Testis (tissue), 2 donors: ENCODE results near the gene SMURF2.

Experiments
- CTCF ChIP-seq, 3 experiments: fragments of 450-650 bp in 2 of 3; fragments of 200-600 bp in 1 of 3; sonication (generic) in 1 of 3; IDR thresholded peaks; one replicate each; pipeline ENCODE4 v1.5.1; 2016 to 2019; ENCODE audit warnings: antibody characterized with exemption in 3 of 3, mild to moderate bottlenecking in 2 of 3, moderate library complexity in 1 of 3
- POLR2A ChIP-seq: fragments of 450-650 bp; IDR thresholded peaks from one replicate; pipeline ENCODE4 v1.6.1; 2017; ENCODE audit warnings: antibody characterized with exemption, mild to moderate bottlenecking, moderate library complexity

GRCh38 chr17:64661976-64662773, at the start of gene SMURF2:
- peak; percentile 23 for TF ChIP-seq POLR2A
- TF ChIP-seq CTCF (IDR thresholded peaks at IDR 0.05), result peak in 1 of 3 experiments; percentile 4
